Middle frontal gyrus (tissue), 1 donor: ENCODE results near the gene RCL1.

Experiments used
- DNase-seq: peaks from one replicate; pipeline ENCODE4 v3.0.0-alpha.2; 2015; ENCODE audit warnings: low spot score; ENCODE audit errors: extremely low spot score

RCL1 gene

DNA sequence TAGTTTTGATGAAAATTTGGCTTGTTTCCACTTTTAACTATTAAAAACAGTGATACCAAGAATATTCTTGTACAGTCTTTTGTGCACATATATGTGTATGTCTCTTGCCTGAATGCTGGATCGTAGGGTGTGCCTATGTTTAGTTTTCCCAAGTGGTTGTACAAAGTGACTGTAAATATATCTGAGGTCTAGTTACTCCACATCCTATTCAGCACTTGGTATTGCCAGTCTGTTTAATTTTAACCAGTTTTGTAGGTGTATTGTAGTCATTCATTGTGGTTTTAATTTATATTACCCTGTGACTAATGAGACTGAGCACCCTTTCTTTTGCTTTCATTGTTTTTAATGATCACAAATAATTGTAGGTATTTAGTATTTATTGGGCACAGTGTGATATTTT, 17.8 kb downstream of the RCL1 start:
- DNase-seq, result no peak

DNA sequence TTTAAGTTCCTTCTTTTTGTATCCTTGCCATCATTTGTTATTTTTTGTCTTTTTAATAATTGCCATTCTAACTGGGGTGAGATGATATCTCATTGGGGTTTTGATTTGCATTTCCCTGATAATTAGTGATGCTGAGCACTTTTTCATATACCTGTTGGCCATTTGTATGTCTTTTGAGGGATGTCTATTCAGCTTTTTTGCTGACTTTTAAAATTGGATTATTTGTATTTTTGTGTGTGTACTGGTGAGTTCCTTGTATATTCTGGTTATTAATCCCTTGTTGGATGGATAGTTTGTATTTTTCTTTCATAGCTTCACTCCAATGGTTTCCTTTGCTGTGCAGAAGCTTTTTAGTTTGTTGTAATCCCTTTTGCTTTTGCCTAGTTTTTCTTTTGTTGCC, 19.1 kb downstream of the RCL1 start:
- no peak for DNase-seq

DNA sequence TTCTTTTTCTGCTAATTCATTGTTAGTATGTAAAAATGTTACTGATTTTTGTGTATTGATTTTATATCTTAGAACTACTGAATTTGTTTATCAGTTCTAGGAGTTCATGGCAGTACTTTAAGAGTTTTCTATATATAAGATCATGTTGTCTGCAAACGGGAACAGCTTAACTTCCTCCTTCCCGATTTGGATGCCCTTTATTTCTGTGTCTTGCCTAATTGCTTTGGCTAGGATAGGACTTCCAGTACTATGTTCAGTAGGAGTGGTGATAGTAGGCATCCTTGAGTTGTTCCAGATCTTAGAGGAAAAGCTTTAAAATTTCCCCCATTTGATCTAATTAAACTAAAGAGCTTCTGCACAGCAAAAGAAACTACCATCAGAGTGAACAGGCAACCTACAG, 20.1 kb downstream of the RCL1 start:
- DNase-seq, result no peak

DNA sequence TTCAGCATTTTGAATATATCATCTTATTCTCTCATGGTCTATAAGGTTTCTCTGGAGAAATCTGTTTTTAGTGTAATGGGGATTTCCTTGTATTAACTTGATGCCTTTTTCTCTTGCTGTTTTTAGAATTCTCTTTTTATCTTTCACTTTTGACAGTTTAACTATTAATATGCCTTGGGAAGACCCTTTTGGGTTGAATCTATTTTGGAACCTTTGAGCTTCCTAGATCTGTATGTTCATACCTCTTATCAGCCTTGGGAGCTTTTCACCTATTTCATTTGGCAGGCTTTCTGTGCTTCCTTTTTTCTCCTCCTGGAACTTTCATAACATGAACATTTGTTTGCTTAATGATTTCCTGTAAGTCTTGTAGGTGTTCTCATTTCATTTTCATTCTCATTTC, 22.2 kb downstream of the RCL1 start:
- no peak for DNase-seq

DNA sequence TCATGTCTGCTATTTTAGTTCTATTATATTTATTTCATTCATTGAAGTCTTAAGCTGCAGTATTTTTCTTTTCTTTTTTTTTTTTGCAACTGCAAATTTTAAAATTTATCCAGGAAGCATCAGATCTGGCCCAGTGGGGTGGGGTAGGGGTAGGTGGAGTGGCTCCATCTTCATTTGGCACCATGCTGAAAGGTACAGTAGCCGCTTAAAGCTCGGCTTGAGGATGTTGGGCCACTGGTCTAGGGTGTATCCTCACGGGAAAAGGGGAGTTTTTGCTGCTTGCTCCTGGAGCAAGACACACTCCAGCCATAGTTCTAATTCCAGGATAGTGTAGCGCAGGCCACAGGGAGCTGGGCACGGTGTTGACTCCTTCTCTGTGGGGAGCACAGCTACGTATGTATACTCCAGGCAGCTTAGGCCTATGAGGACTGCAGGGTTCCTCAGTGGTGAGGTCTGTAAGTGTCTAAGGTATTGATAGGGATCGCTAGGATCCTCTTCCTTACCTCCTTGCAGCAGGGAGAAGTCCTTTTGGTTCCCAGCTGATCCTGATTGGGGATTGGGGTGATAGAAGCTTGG, 22.7 kb downstream of the RCL1 start:
- no peak for DNase-seq

DNA sequence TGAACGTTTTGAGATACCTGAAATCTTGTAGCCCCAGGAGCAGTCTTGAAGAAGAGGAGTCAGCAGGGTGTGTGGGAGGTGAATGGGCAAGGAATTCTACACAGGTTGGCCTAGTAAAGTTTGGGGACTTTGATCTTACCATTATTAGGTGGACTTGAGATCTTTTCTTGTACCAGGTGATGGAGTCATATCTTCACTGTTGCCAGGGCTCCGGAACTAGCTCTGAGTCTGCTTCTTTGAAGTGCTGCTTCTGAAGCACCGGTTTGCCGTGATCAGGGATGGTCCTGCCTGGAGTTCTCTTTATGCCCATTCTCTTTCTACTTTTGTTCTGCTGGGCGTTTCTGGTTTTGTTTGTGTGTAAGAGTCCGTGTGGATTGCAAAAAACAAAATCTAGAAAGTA, 27.4 kb downstream of the RCL1 start:
- no peak for DNase-seq

DNA sequence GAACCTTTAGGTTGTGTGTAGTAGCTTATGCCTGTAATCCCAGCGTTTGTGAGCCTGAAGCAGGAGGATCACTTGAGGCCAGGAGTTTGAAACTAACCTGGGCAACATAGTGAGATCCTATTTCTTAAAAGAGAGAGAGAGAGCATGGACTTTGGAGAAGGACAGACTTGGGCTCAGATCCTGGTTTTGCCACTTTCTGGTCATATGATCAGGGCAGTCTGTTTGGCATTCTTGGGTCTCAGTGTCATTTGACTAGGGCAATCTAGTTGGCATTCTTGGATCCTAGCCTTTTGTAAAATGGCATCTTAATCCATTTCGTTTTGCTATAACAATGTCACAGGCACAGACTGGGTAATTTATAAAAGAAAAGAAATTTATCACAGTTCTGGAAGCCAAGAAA, 28.4 kb downstream of the RCL1 start:
- DNase-seq, result no peak

DNA sequence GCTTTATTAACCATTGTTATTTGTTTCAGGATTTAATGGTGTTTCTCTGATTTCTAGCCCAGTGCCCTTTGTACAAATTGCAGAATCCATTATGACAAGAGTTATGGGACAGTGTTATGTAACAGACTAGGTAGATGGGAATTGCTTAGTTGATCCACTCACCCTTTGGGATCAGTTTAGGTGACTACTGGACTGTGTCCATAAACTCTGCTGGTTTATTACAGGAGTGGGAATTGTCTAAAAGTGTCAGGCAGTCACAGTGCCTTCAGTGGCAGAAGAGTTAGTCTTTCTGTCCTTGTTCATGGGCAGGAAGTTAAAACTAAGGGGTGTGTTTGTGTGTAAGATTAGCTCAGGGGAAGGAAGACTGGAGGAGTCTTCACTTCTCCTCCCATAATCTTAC, 29.3 kb downstream of the RCL1 start:
- no peak for DNase-seq

DNA sequence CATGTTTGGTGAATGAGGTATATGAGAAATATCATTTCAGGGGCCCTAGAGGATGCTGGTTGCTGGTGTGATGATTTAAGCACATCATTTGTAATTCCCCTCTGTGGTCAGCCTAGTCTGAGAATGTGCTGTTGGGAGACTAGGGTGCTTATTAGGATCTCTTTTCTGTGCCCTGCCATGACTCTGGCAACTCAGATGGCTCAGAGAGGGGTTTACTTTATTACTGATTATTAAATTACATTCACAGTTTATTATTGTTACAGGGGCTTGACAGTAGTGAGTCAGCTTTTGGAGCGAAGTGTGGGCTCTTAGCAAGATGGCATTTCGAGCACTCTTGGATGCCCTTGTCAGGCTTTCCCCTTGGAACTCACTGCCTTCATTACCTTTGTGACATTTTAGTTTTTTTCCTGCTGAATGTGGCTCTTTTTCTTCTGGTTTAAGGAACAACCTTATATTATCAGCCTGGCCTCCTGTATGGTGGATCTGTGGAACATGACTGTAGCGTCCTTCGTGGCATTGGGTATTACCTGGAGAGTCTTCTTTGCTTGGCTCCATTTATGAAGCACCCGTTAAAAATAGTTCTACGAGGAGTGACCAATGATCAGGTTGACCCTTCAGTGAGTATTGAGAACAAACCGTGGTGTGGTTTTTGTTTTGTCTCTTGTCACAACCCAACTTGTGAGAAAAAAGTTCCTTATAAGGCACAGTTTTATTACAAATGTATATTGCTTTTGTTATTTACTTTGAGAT, 33.8 kb downstream of the RCL1 start:
- DNase-seq, result no peak

DNA sequence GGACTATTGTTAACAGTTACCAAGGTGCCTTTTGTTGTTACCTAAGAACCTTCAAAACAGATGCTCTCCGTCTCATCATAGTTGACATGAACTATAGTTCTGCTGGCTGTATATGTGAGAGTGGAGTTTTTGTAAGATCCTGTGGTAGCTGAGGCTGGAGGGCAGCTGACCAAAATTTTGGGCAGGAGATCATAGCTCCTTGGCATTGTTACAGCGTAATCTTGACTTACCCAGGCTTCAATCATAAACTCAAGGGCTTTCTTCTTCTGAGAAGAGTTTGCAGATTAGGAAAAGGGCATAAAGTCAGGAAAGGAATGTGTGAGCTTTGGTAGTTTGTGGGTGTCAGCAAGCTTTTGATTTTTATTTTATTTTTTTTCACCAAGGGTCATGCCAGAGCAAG, 34.5 kb downstream of the RCL1 start:
- DNase-seq, result no peak

DNA sequence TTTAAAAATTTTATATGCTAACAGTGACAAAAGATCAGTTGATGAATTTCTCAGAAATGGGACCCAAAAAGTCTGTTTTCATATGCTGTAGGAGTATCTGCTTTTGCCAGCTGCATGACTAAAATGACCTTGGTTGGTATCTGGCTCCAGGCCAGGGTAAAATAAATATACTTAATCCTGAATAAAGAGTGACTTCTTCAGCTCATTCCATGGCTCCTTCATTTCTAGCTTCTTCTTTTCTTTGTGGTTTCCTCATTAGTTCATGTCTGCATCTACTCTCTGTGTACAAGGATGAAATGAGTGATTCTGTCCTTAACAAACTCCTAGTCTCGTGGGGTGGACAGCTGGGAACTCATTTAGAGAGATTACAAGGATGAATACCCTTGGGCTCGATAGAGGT, 36.0 kb downstream of the RCL1 start:
- DNase-seq, result no peak

DNA sequence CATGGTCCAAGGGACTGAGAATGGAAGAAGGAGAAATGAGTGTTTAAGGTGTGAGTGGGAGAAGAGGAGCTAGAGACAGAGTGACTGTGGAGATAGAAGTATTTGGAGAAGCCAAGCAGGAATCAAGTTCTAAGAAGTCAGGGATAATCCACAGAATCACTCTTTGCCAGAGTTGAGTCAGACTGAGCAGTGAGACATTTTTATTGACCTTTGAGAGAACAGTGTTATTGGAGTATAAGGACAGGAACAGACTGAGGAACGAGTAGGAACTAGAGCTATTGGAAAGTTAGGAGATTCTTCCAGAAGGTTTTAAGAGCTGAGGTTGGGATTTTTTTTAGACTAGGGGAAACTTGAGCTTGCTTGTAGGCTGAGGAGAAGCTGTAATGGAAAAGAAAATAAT, 37.2 kb downstream of the RCL1 start:
- DNase-seq, result no peak

DNA sequence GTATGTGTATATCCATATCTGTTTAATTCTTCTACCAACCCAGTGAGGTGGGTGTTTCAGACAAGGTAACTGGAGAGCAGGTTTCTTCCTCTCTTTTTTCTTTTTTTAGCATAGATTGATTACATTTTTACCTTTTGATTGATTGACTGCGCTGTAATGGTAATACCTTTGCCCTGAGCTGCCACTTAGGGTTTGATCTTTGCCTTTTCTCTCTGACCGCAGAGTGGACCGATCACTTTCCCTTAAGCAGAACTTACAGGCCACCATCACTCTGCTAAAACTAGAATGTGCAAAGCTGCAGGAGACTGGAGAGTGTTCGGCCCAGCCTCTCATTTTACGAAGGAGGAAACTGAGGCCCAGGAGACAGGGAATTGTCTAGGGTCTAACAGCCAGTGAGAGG, 38.0 kb downstream of the RCL1 start:
- DNase-seq, result no peak

DNA sequence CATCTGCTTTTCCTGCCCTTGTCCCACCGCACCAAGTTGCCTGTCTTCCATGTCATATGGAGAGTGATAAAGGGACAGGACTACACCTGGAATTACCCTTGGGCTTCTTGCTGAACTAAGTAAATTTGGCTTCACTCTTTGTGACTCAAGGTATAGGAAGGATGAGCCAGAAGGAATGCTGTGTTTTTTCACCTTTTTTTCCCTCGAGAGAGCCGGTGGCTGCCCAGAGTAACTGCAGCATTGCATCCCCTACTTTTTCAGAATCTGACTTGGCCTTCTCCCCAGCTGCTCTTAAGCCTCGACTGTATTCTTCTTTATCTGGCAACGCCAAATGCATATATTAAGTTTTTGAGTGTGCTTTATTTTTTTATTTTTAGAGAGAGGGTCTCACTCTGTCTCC, 38.4 kb downstream of the RCL1 start:
- no peak for DNase-seq

DNA sequence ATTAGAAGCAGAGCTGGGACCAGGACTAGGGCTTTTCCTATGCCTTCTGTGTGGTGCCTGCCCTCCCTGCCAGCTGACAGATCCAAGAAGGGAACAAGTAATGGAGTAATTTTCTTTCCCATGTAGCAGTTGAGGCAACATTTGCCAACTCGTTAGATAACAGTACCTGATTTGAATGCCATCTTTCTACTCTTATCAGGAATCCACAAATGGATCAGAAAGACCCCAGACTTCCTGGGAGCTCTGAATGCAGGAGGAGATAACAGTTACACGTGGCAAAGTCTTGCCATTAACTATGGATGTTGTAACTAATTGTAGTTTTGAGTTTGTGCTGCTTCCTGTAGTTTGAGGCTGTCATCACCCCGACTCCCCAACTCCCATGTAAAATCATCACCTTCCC, 39.2 kb downstream of the RCL1 start:
- DNase-seq, result no peak

DNA sequence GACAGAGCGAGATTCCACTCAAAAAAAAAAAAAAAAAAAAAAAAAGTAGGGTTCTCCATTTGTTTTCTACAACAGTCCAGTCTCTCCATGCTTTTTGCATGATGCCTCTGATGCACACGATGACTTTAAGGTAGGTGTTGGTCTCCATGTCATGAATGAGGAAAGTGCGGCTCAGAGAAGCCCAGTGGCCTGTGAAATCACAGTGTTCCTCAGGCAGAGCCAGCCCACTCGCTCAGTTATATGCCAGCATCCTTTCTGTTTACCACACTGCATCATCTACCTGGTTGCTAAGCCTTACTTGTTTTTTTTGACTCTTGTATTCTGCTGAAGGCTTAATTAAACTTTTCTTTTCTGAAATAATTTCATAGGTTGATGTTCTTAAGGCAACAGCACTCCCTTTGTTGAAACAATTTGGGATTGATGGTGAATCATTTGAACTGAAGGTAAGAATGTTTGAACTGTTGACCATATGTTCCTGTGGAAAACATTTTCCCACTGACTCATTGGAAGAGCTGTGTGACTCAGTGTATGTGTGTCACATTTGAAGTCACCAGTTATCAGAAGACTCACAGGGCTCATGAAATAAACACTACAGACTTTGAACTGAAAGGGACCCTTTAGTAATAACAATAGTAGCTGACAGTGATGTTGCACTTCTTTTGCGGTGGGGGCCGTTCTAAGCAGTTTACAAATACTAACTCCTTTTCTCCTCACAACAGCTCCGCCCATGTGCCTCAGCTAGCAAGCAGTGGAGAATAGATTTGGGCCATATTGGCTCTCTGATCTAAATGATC, 40.2 kb downstream of the RCL1 start:
- no peak for DNase-seq

DNA sequence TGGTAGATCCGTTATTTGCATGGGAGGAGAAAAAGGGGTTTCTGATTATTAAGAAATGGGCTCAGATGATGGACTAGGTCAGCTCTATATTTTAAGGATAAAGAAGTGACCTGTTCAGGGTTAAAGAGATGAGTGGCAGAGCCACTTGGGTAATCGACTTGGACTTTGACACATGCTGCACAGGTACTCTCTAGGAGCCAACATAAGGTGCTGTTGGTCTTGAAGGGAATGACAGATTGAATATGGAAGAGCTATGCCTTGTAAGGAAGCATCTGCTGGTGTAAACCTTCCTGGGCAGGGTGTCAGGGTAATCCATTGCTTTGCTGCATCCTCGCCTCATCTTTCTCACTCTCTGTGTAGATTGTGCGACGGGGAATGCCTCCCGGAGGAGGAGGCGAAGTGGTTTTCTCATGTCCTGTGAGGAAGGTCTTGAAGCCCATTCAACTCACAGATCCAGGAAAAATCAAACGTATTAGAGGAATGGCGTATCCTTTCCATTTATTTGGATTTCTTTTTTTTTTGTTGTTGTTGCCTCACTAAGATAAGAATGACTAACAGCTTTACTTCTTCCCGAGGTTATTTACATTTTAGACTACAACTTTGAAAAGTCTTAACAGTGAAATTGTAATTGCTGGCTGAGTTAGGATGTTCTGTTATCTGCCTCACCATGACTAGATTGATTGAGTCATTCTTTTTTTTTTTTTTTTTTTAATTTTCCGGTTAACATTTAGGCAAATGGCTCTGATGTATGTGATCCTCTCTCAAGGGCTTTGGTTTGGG, 41.2 kb downstream of the RCL1 start:
- no peak for DNase-seq

DNA sequence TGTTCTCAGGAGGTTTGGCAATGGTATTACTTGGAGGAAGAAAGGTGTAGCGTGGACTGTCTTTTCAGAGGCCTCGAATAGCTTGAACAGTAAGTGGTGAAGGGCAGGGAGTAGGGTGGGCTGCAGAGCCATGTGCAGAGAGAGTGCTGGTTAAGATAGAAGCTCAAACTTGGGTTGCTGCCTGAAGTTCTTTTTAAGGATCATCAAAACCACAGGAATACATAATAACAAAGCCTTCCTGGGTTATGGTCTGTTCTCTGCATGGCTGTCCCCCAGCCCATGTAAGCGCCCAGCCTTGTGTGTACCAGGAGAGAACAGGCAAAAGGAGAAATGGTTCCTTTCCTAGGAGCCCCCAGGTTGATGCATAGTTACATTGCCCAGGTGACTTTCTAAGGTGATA, 43.9 kb downstream of the RCL1 start:
- DNase-seq, result no peak

DNA sequence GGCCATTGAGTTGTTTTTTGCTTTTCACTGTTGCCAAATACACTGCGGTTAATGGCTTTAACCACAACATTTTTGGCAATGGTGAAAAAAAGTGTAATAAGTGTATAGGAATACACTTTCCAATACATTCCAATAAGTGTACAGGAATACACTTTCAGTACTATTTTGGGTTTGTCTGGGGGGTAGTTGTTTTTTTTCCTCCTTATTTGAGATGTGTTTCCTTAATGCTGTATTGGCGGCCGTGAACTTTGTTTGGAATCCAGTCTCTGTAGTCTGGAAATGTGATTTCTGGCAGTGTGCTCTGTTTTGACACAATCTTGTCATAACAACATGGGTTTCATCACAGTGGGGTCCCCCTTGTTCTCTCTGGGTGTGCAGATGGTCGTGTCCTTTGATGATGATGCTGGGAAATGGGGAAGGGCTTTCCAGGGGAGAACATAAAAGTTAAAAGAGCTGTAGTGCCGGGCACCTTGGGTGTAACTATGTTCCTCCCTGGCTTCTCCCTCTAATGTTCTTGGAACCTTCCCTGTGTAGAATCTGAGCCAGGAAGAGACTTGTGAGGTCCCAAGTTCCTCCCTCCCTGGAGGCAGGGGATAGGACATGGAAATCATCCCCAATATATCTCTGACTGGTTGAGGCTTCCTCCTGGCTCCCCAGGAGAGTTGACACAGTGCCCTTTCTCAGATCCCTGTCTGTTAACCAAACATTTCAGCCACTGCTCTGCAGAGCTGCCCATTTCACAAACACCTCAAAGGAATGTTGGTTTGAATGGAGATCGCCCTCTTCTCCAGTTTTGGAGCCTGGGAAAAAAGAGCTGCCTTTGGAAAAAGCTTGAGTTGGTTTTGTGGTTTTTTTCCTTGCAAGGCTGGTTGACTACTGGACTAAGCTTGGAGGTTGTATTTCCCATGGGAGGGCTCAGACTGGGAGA, 44.8 kb downstream of the RCL1 start:
- no peak for DNase-seq

DNA sequence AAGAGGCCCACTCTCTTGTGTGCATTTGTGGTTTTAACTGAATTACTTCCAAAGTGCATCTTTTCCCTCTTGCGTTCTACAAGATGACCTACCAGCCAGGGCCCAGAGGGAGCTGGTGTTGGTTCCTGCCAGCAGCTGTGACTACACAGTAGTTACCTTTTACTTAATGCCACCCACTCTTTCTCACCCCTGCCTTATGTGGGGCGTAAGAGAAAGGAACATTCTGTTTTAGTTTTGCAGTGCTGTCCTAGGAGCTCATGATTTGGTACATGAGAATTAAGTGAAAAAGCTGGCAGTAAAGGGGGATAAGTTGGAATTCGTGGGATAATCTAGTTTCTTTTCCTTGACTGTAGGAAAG, 45.4 kb downstream of the RCL1 start:
- DNase-seq, result no peak

DNA sequence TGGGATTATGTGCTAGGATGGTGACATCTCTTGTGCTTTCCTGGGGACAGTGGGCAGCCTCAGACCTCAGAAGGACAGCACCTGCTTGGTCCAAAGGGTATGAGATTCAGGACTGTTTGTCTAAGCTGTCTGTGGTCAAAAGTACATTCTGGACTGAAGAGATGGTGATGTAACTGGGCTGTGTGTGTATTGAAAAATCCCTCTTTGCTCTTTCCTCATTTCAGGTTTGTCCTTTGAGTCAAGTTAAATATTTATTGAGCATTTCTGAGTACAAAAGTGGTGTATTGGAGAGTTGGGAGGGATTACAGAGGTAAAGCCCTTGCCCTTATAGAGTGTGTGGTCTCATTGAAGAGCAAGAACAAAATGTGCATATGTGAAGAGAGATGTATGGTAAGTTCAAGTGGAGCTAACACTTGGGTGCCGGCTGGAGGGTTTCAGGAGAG, 46.7 kb downstream of the RCL1 start:
- DNase-seq, result no peak
